ENCODE data around the gene MAD1L1.

The MAD1L1 gene

GRCh38 chr7:2149672-2150444 lies 82.9 kb downstream of the MAD1L1 start:
- no peak overlapping the region for H3K27ac ChIP-seq
- TF ChIP-seq CTCF (conservative IDR thresholded peaks at IDR 0.05) (no peak), ZFX (IDR thresholded peaks at IDR 0.05) (no peak)

- H3K27ac ChIP-seq = no peak overlapping the region
- TF ChIP-seq CTCF (conservative IDR thresholded peaks at IDR 0.05) = no peak
- TF ChIP-seq ZFX (IDR thresholded peaks at IDR 0.05) = no peak
These were observed 83.9 kb downstream of the MAD1L1 start for GRCh38 chr7:2148814-2149213.

GRCh38 chr7:2148189-2148588 lies 84.6 kb downstream of the MAD1L1 start:
- H3K27ac ChIP-seq = no peak overlapping the region
- no peak for TF ChIP-seq ZFX (IDR thresholded peaks at IDR 0.05)
- no peak for TF ChIP-seq CTCF (conservative IDR thresholded peaks at IDR 0.05)

- TF ChIP-seq ZFX (IDR thresholded peaks at IDR 0.05) (no peak), CTCF (conservative IDR thresholded peaks at IDR 0.05) (no peak)
- H3K27ac ChIP-seq = no peak overlapping the region
These were observed 85.9 kb downstream of the MAD1L1 start for GRCh38 chr7:2146676-2147472.

- TF ChIP-seq CTCF (conservative IDR thresholded peaks at IDR 0.05) (no peak), ZFX (IDR thresholded peaks at IDR 0.05) (no peak)
- no peak overlapping the region for H3K27ac ChIP-seq
These were observed 86.7 kb downstream of the MAD1L1 start for GRCh38 chr7:2145835-2146580.

GRCh38 chr7:2144926-2145325 lies 87.8 kb downstream of the MAD1L1 start:
- no peak overlapping the region for H3K27ac ChIP-seq
- TF ChIP-seq ZFX (IDR thresholded peaks at IDR 0.05) = no peak
- TF ChIP-seq CTCF (conservative IDR thresholded peaks at IDR 0.05) = no peak

Data from C4-2B (cell line).